Lower leg skin (tissue), 3 donors: Measurements from ENCODE around the gene BOD1L1.

Experiments used
- CTCF ChIP-seq, 3 donors: fragments of 450-650 bp; IDR thresholded peaks; one replicate each; pipeline ENCODE4 v1.5.1; 2016; ENCODE audit warnings: antibody characterized with exemption in 3 of 3, mild to moderate bottlenecking in 3 of 3, moderate library complexity in 2 of 3
- POLR2A ChIP-seq, 2 donors: fragments of 450-650 bp; IDR thresholded peaks; one replicate each; pipeline ENCODE4 v1.6.1; 2016 to 2017; ENCODE audit warnings: antibody characterized with exemption in 2 of 2, mild to moderate bottlenecking in 1 of 2, moderate library complexity in 1 of 2

GRCh38 chr4:13612569-13612968, 15.0 kb downstream of the BOD1L1 start:
- TF ChIP-seq CTCF (IDR thresholded peaks at IDR 0.05) (no peak), POLR2A (IDR thresholded peaks at IDR 0.05) (no peak)
